Osteocyte (in vitro differentiated cells): ENCODE results near the gene BHLHA9. TPM values are rescaled to one million over a fixed set of nuclear protein-coding genes. Genes with fewer than 3 reads are reported as not detected.
"Not testable (repeated sequence)": the region's sequence is repeated elsewhere in the genome, so short reads cannot be mapped to it uniquely, and the experiment has no call there.

ENCODE experiments used
- DNase-seq: peaks from one replicate; pipeline ENCODE4 v3.0.0; 2021; ENCODE audit warnings: mixed read lengths; ENCODE audit not compliant: unreplicated experiment; ENCODE audit errors: extremely low spot score
- H3K27ac Mint-ChIP-seq: one replicate; pipeline ENCODE4 v1.8.0; 2021; ENCODE audit warnings: mild to moderate bottlenecking, mixed read lengths; ENCODE audit not compliant: unreplicated experiment
- H3K27me3 Mint-ChIP-seq: one replicate; pipeline ENCODE4 v1.8.0; 2021; ENCODE audit warnings: mixed read lengths; ENCODE audit not compliant: unreplicated experiment
- H3K36me3 Mint-ChIP-seq: one replicate; pipeline ENCODE4 v1.8.0; 2021; ENCODE audit warnings: mixed read lengths; ENCODE audit not compliant: unreplicated experiment
- H3K4me1 Mint-ChIP-seq: one replicate; pipeline ENCODE4 v1.8.0; 2021; ENCODE audit warnings: mixed read lengths; ENCODE audit not compliant: unreplicated experiment
- H3K4me3 Mint-ChIP-seq: one replicate; pipeline ENCODE4 v1.8.0; 2021; ENCODE audit warnings: mild to moderate bottlenecking, moderate library complexity, mixed read lengths; ENCODE audit not compliant: unreplicated experiment
- H3K9me3 Mint-ChIP-seq: one replicate; pipeline ENCODE4 v1.8.0; 2021; ENCODE audit warnings: mixed read lengths; ENCODE audit not compliant: unreplicated experiment
- total RNA-seq: library from RNA; stranded (reverse); gene quantifications from 2 replicates; pipeline ENCODE4 v1.2.1, GENCODE V29; 2021
- TF ChIP-seq, protein P1 (sequence below): fragments of 200-600 bp; sonication (generic); IDR thresholded peaks from 2 replicates; pipeline ENCODE4 v1.5.0; 2021; ENCODE audit warnings: antibody characterized with exemption, mild to moderate bottlenecking, moderate library complexity

Gene BHLHA9
- total RNA-seq, 1 donor from 2014 or later: not detected

GRCh38 chr17:1304962-1305563, 34.8 kb downstream of the BHLHA9 start:
- H3K36me3 Mint-ChIP-seq: no peaks in the 10 kb centered on the region
- peaks cover 8% of the 10 kb centered on the region for H3K27me3 Mint-ChIP-seq
- peaks cover 2% of the 10 kb centered on the region for H3K4me1 Mint-ChIP-seq
- H3K27ac Mint-ChIP-seq: no peak overlapping the region
- TF ChIP-seq, protein P1, sequence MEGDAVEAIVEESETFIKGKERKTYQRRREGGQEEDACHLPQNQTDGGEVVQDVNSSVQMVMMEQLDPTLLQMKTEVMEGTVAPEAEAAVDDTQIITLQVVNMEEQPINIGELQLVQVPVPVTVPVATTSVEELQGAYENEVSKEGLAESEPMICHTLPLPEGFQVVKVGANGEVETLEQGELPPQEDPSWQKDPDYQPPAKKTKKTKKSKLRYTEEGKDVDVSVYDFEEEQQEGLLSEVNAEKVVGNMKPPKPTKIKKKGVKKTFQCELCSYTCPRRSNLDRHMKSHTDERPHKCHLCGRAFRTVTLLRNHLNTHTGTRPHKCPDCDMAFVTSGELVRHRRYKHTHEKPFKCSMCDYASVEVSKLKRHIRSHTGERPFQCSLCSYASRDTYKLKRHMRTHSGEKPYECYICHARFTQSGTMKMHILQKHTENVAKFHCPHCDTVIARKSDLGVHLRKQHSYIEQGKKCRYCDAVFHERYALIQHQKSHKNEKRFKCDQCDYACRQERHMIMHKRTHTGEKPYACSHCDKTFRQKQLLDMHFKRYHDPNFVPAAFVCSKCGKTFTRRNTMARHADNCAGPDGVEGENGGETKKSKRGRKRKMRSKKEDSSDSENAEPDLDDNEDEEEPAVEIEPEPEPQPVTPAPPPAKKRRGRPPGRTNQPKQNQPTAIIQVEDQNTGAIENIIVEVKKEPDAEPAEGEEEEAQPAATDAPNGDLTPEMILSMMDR: no peak
- no peak for DNase-seq
- H3K4me3 Mint-ChIP-seq: no peak overlapping the region
- no peaks in the 10 kb centered on the region for H3K9me3 Mint-ChIP-seq

DNA sequence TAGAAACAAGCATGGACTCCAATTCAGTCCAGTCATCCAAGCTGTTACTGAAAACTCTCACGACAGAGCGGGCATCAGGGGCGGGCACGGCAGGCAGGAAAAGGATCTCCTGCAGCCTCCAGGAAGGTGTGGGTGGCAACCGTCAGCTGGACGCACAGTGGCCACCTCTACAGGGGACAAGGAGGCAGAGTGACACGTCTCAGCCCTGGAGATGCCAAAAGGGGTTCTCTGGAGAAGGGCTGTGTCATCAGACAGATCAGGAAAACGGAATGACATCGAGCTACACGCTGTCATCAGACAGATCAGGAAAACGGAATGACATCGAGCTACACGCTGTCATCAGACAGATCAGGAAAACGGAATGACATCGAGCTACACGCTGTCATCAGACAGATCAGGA, 37.6 kb downstream of the BHLHA9 start:
- not testable (repeated sequence) for H3K4me1 Mint-ChIP-seq, H3K27me3 Mint-ChIP-seq, H3K4me3 Mint-ChIP-seq, H3K36me3 Mint-ChIP-seq, H3K27ac Mint-ChIP-seq, DNase-seq, H3K9me3 Mint-ChIP-seq

- Mint-ChIP-seq H3K4me1 (peaks cover 7% of the 10 kb centered on the region), H3K4me3 (no peak overlapping the region), H3K27ac (no peak overlapping the region), H3K36me3 (no peaks in the 10 kb centered on the region), H3K9me3 (no peaks in the 10 kb centered on the region), H3K27me3 (peaks cover 16% of the 10 kb centered on the region)
- TF ChIP-seq, protein P1: no peak
- no peak for DNase-seq
Observed at GRCh38 chr17:1312261-1312870, 42.1 kb downstream of the BHLHA9 start.

DNA sequence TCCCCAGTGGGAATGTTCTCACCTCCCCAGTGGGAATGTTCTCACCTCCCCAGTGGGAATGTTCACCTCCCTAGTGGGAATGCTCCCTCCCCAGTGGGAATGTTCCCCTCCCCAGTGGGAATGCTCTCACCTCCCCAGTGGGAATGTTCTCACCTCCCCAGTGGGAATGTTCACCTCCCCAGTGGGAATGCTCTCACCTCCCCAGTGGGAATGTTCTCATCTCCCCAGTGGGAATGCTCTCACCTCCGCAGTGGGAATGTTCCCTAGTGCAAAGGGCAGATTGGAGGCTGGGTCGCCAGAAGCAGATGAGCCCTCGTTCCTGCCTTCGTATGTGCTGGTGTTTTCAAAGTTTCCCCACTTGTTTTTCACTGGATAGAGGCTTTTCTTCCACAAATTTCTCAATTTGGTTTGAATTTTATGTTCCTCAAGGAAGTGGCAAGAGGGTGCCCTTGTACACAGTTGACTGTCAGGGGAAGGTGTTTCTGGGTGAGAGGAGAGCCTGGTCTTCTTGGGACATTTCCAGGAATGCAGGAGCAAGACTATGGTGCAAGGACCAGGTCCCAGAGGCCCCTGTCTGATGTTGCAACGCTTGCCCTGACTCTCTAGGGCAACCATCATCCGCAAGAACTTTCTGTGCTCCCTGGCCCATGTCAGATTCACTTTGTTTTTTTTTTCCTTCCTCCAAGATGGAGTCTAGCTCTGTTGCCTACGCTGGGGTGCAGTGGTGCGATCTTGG, 43.2 kb downstream of the BHLHA9 start:
- Mint-ChIP-seq H3K4me1 (peaks cover 7% of the 10 kb centered on the region), H3K36me3 (no peaks in the 10 kb centered on the region), H3K4me3 (no peak overlapping the region), H3K9me3 (no peaks in the 10 kb centered on the region), H3K27me3 (peaks cover 16% of the 10 kb centered on the region), H3K27ac (no peak overlapping the region)
- TF ChIP-seq, protein P1: no peak
- no peak for DNase-seq

- Mint-ChIP-seq H3K9me3 (no peaks in the 10 kb centered on the region), H3K36me3 (no peaks in the 10 kb centered on the region), H3K27me3 (peaks cover 19% of the 10 kb centered on the region), H3K27ac (no peak overlapping the region), H3K4me3 (no peak overlapping the region), H3K4me1 (peaks cover 7% of the 10 kb centered on the region)
- DNase-seq: no peak
- TF ChIP-seq, protein P1: no peak
Observed at GRCh38 chr17:1315409-1315808, 45.2 kb downstream of the BHLHA9 start.
